ENCODE measurements around the gene PCSK5. TPM values are rescaled to one million over a fixed set of nuclear protein-coding genes. Genes with fewer than 3 reads are reported as not detected.

PCSK5 gene
- total and polyA plus RNA-seq, 2 of the 8 experiments (the other 6 are each of a cell fraction or from before 2014, with no cell fraction given): 5.5 to 10.7 TPM

DNA sequence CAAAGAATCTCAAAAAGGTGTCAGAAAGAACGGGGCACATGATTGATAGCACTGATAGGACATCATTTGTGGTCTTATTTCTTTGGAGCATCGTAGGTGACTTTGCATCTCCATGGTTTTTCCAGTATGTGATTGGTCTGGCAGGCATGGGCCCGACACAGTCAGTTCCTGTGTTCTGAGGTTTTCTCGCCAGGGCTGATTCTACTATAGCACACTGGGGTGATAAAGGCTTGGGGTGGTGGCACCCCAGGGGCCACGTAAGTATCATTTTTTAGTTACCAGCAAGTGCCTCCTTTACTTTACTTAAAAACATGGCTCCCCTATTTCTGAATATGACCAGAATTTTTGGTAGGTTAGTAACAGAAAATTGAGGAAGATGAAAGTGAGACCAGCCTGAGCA lies 301.0 kb downstream of the PCSK5 start:
- Histone ChIP-seq H4K8ac (ENCODE audit: extremely low read depth, insufficient read depth, low read length) (no peak overlapping the region), H3K79me2 (ENCODE audit: control insufficient read depth in 1 of 2, insufficient read depth in 2 of 2, low read length in 2 of 2) (no peaks in the 10 kb centered on the region), H3K79me1 (ENCODE audit: low read depth, low read length) (no peaks in the 10 kb centered on the region), H3K4ac (replicated peaks; ENCODE audit: insufficient read length, low read depth, low read length) (no peak overlapping the region), H3K18ac (ENCODE audit: extremely low read depth, low read length) (no peak overlapping the region), H4K20me1 (replicated peaks in 1 of 2; ENCODE audit: control insufficient read depth in 1 of 2, insufficient read depth in 2 of 2, low read length in 2 of 2) (peaks cover 0 to 3% of the 10 kb centered on the region in 2 experiments), H2BK5ac (ENCODE audit: low read depth, low read length) (no peak overlapping the region), H3K4me1 (replicated peaks in 1 of 4; ENCODE audit: control insufficient read depth in 3 of 4, insufficient read depth in 4 of 4, low read length in 3 of 4) (no peaks in the 10 kb centered on the region), H2AFZ (ENCODE audit: low read length) (no peak overlapping the region), H2BK20ac (ENCODE audit: low read length) (no peak overlapping the region), H3K9me3 (ENCODE audit: insufficient read depth in 2 of 2, low read depth in 1 of 2, low read length in 1 of 2) (no peaks in the 10 kb centered on the region), H3K56ac (replicated peaks; ENCODE audit: insufficient read length, low read depth, low read length) (no peak overlapping the region), H2BK15ac (ENCODE audit: low read length) (no peak overlapping the region), H4K5ac (ENCODE audit: insufficient read length, low read depth, low read length) (no peak overlapping the region), H3K9ac (replicated peaks in 1 of 4; ENCODE audit: extremely low read depth in 1 of 4, low read depth in 3 of 4, low read length in 3 of 4) (no peak overlapping the region), H2BK120ac (replicated peaks; ENCODE audit: low read depth, low read length) (no peak overlapping the region), H3K36me3 (ENCODE audit: control insufficient read depth in 2 of 4, insufficient read depth in 4 of 4, low read length in 3 of 4) (peaks cover 0 to 4% (median 2%) of the 10 kb centered on the region in 4 experiments; a peak in 2 of 8 replicates), H3K23me2 (ENCODE audit: low read depth, low read length) (no peaks in the 10 kb centered on the region), H4K91ac (replicated peaks; ENCODE audit: insufficient read length, low read length) (no peak overlapping the region), H2AK5ac (ENCODE audit: low read depth, low read length) (no peak overlapping the region), H3K4me2 (ENCODE audit: insufficient read depth in 1 of 2, low read depth in 2 of 2, low read length in 2 of 2) (no peak overlapping the region), H2BK12ac (ENCODE audit: low read depth, low read length) (no peak overlapping the region), H3K23ac (ENCODE audit: insufficient read length) (no peak overlapping the region), H3K27ac (ENCODE audit: low read depth, low read length) (no peak overlapping the region), H3K27me3 (replicated peaks in 1 of 4; ENCODE audit: control insufficient read depth in 3 of 4, extremely low read depth in 1 of 4, insufficient read depth in 3 of 4, low read length in 3 of 4) (no peaks in the 10 kb centered on the region), H3K4me3 (ENCODE audit: extremely low read depth in 1 of 4, insufficient read depth in 2 of 4, low read depth in 3 of 4, low read length in 4 of 4) (no peak overlapping the region), H3K14ac (ENCODE audit: insufficient read length) (no peak overlapping the region)
- no peak for FAIRE-seq
- CTCF ChIA-PET (ENCODE audit: partially characterized antibody): no interaction called here
- DNase-seq (ENCODE audit: low read depth in 1 of 2, low spot score in 2 of 2): no peak
- POLR2A ChIA-PET (ENCODE audit: partially characterized antibody): no interaction called here
- 91% methylated on average over 5 of the region's 5 CpGs; no CpG with 5 or more reads in 1 of the 2 experiments for WGBS, 2 experiments (ENCODE audit: extremely low coverage in 1 of 2, insufficient coverage in 1 of 2, insufficient read length in 1 of 2, insufficient replicate concordance in 2 of 2, low coverage in 1 of 2, low lambda C conversion rate in 2 of 2, missing lambda C conversion rate in 1 of 2)
- TF ChIP-seq KDM4A (IDR thresholded peaks at IDR 0.05; ENCODE audit: low read depth, low read length, severe bottlenecking): no peak
- no peak for TF ChIP-seq TCF12 (IDR thresholded peaks at IDR 0.05; ENCODE audit: low read depth, low read length)
- TF ChIP-seq CREB1 (IDR thresholded peaks at IDR 0.05): no peak
- TF ChIP-seq EZH2 (IDR thresholded peaks at IDR 0.05; ENCODE audit: low read depth, low read length, severe bottlenecking): no peak
- TF ChIP-seq SIRT6 (IDR thresholded peaks at IDR 0.05; ENCODE audit: low read length): no peak
- TF ChIP-seq CHD2 (IDR thresholded peaks at IDR 0.05; ENCODE audit: low read length): no peak
- TF ChIP-seq ZNF274 (IDR thresholded peaks at IDR 0.05; ENCODE audit: borderline replicate concordance, extremely low read depth, low read length): no peak
- no peak for TF ChIP-seq SIX5 (IDR thresholded peaks at IDR 0.05; ENCODE audit: low read depth, low read length)
- TF ChIP-seq SRF (IDR thresholded peaks at IDR 0.05; ENCODE audit: low read depth, low read length): no peak
- no peak for TF ChIP-seq CHD1 (IDR thresholded peaks at IDR 0.05; ENCODE audit: low read depth, low read length)
- no peak for TF ChIP-seq YY1 (IDR thresholded peaks at IDR 0.05; ENCODE audit: low read depth, low read length)
- no peak for TF ChIP-seq RXRA (IDR thresholded peaks at IDR 0.05; ENCODE audit: insufficient read depth, low read depth, low read length)
- TF ChIP-seq RFX5 (IDR thresholded peaks at IDR 0.05; ENCODE audit: borderline replicate concordance, low read depth, low read length): no peak
- no peak for TF ChIP-seq POU5F1 (IDR thresholded peaks at IDR 0.05; ENCODE audit: low read depth, low read length)
- TF ChIP-seq FOSL1 (IDR thresholded peaks at IDR 0.05; ENCODE audit: insufficient read depth, low read depth, low read length): no peak
- TF ChIP-seq ASH2L (IDR thresholded peaks at IDR 0.05; ENCODE audit: low read length): no peak
- no peak for TF ChIP-seq SAP30 (IDR thresholded peaks at IDR 0.05; ENCODE audit: insufficient read depth, insufficient replicate concordance, low read length)
